GM12873 (cell line): ENCODE measurements around the gene MEOX2.

ENCODE experiments used
- TF ChIP-seq, protein P1 (sequence below): IDR thresholded peaks from 2 replicates; pipeline ENCODE4 v1.5.1; 2012; ENCODE audit warnings: low read depth, mild to moderate bottlenecking, moderate library complexity, low read length, control low read depth; ENCODE audit not compliant: insufficient read depth; ENCODE audit errors: missing control alignments

The MEOX2 gene

DNA sequence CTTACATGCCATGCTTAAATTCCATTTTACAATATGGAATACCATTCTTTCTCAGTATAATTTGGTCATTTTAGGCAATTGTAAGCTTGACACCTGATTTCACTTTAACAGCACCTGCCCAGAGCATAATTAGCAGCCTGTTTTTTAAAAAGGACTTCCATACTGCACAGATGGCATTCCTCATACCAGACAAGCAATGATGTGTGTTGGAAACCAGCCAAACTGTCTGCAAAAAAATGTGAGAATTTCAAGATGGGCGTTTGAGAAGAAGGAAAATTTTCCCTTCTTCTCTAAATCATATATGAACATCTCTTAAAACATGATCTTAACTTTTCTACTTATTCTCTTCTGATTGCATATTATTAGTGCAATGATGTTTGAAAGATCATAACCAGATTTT lies 84.2 kb downstream of the MEOX2 start:
- TF ChIP-seq, protein P1, sequence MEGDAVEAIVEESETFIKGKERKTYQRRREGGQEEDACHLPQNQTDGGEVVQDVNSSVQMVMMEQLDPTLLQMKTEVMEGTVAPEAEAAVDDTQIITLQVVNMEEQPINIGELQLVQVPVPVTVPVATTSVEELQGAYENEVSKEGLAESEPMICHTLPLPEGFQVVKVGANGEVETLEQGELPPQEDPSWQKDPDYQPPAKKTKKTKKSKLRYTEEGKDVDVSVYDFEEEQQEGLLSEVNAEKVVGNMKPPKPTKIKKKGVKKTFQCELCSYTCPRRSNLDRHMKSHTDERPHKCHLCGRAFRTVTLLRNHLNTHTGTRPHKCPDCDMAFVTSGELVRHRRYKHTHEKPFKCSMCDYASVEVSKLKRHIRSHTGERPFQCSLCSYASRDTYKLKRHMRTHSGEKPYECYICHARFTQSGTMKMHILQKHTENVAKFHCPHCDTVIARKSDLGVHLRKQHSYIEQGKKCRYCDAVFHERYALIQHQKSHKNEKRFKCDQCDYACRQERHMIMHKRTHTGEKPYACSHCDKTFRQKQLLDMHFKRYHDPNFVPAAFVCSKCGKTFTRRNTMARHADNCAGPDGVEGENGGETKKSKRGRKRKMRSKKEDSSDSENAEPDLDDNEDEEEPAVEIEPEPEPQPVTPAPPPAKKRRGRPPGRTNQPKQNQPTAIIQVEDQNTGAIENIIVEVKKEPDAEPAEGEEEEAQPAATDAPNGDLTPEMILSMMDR: no peak

DNA sequence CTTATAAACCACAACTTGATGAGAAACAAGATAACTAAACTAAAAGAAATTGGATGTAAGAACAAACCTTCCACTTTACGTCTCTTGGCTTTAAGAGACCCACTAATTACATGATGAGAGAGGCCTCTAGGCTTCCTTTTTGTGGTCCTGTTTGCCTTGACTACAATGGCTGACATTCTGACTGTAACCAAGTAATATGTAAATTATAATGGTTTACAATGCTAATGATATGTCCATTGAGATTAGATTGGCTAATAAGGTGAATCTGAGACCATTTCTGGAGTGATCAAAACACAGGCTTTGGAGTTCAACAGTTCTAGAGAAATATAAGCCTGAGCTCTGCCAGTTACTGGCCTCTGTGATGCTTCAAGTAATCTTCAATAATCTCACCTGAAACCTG lies 85.3 kb downstream of the MEOX2 start:
- TF ChIP-seq, protein P1: no peak

DNA sequence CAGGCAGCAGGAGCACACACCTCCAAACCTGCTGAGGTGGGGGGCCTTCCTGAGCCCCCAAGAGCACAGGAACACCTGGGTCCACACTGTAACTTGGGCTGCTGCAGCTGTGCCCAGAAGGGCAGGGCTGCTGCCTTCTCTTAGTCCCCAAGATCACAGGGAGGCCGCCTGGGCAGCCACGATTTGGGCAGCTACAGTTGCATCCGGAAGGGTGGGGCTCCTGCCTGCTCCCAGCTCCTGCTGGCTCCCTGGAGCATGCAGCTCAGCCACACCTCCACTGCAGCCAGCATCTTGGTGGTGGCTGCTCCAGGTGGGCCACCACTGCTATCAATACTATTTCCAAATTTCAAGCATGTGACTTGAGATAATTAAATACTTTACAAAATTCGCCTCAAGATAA lies 86.2 kb downstream of the MEOX2 start:
- TF ChIP-seq, protein P1: no peak

DNA sequence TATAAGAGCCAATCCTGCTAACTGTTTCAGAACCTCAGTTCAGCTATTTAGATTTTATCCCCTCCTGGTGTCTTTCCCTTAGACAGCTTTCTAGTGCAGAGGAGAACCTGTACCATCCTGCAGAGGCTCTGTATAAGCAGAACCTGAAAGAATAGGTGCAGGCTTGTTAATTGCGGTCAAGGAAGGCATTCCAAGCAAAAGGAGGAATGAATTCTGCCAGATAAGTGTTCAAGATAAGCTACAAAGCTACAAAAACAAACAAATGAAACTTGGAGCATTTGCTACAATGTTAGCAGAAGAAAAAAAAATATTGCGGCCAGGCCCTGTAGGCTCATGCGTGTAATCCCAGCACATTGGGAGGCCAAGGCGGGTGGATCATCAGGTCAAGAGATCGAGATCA lies 92.0 kb downstream of the MEOX2 start:
- TF ChIP-seq, protein P1: no peak

DNA sequence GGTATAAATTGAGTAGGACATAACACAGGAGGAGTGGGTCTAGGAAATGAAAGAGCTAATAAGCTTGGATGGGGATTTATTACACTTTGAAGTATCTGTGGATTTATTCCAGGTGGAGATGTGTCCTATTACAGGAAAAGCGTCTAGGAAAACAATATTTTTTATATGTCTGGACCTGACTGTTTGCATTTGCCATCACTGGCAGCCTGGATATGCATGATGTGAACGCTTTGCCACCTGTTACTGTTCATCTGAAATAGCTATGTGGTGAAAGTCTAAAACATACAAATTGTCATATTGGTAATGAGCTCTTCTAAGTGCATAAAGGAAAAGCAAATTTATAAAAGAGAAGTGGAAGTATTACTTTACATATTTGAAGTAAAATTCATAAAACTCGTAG lies 93.1 kb downstream of the MEOX2 start:
- TF ChIP-seq, protein P1: no peak

DNA sequence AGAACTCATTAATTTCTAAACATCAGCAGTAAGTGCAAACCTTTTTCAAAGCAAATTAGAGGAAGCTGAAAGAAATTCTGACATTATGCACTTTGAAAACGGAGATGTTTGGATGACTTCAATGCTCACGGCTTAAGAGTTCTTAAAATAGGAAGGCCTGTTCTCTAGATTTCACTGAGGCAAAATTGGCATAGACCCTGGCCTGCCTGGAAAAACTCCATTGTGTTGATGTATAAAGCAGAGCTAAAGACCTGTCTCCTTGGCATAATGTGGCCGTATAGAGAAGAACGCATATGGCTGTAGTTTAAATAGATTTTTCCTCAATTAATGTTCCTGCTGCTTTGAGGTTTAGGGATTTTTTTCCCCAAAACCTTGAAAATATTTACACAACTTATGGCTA lies 100.2 kb downstream of the MEOX2 start:
- TF ChIP-seq, protein P1: no peak

DNA sequence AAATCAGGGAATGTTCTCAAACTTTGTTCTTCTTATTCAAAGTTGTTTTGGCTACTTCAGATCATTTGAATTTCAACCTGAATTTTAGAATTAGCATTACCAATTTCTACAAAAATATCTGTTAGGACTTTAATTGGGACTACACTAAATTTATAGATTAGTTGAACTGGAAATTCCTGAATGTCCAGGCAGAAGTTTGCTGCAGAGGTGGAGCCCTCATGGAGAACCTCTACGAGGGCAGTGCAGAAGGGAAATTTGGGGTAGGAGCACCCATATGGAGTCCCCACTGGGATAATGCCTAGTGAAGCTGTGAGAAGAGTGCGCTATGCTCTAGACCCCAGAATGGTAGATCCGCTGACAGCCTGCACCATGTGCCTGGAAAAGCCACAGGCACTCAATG lies 101.9 kb downstream of the MEOX2 start:
- TF ChIP-seq, protein P1: no peak

DNA sequence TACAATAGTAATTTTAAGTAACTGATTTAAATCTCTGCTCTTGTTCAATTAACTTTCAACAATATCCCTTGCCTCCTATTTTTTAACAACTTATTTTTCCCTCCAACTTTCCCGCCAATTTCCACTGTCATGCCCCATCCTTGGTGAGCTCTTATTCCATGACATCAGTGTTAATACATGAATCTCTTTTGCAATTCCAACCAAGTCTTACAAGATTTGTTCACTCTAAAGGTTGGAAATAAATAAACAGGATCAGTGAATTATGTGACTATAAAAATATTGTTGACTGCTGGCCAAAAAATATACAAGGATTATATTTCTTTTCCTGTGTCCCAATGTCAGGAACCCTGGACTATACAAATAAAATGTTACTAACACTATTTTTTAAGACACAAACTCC lies 103.7 kb downstream of the MEOX2 start:
- TF ChIP-seq, protein P1: no peak
